DND-41 (cell line): Measurements from ENCODE around the gene TGM5.

ENCODE experiments used
- EZH2 ChIP-seq: IDR thresholded peaks from 3 replicates; pipeline ENCODE4 v1.6.1; 2012; ENCODE audit warnings: borderline replicate concordance, low read depth, mild to moderate bottlenecking, moderate library complexity, low read length, inconsistent platforms; ENCODE audit not compliant: severe bottlenecking
- TF ChIP-seq, protein P1 (sequence below): IDR thresholded peaks from 2 replicates; pipeline ENCODE4 v1.5.1; 2012; ENCODE audit warnings: borderline replicate concordance, low read length, moderate library complexity, mild to moderate bottlenecking; ENCODE audit not compliant: poor library complexity, severe bottlenecking; ENCODE audit errors: extremely low read depth

- TF ChIP-seq, protein P1, sequence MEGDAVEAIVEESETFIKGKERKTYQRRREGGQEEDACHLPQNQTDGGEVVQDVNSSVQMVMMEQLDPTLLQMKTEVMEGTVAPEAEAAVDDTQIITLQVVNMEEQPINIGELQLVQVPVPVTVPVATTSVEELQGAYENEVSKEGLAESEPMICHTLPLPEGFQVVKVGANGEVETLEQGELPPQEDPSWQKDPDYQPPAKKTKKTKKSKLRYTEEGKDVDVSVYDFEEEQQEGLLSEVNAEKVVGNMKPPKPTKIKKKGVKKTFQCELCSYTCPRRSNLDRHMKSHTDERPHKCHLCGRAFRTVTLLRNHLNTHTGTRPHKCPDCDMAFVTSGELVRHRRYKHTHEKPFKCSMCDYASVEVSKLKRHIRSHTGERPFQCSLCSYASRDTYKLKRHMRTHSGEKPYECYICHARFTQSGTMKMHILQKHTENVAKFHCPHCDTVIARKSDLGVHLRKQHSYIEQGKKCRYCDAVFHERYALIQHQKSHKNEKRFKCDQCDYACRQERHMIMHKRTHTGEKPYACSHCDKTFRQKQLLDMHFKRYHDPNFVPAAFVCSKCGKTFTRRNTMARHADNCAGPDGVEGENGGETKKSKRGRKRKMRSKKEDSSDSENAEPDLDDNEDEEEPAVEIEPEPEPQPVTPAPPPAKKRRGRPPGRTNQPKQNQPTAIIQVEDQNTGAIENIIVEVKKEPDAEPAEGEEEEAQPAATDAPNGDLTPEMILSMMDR = no peak
- TF ChIP-seq EZH2 = no peak
Observed at GRCh38 chr15:43190178-43190577, 76.5 kb downstream of the TGM5 start.
